DOHH2 (cell line): Measurements from ENCODE around the gene NMNAT2.

Experiments
- H3F3A ChIP-seq: fragments of 200-600 bp; sonication (generic), shearing (Covaris generic); 2 replicates; pipeline ENCODE4 v1.6.0; 2016; ENCODE audit warnings: antibody characterized with exemption, mild to moderate bottlenecking; ENCODE audit not compliant: control insufficient read depth, insufficient read depth
- H3K27ac ChIP-seq: fragments of 200-600 bp; sonication (generic); 2 replicates; pipeline ENCODE4 v1.5.1; 2014; ENCODE audit warnings: low read depth, mild to moderate bottlenecking, low read length, moderate library complexity
- H3K27me3 ChIP-seq: fragments of 200-600 bp; sonication (generic); 2 replicates; pipeline ENCODE4 v1.6.1; 2014; ENCODE audit warnings: mild to moderate bottlenecking, low read length, mixed read lengths; ENCODE audit not compliant: control insufficient read depth
- H3K36me3 ChIP-seq: fragments of 200-600 bp; sonication (generic); 2 replicates; pipeline ENCODE4 v1.6.1; 2014; ENCODE audit warnings: mild to moderate bottlenecking, low read length, moderate library complexity, mixed read lengths; ENCODE audit not compliant: control insufficient read depth
- H3K4me1 ChIP-seq: fragments of 200-600 bp; sonication (generic); 2 replicates; pipeline ENCODE4 v1.6.1; 2014; ENCODE audit warnings: mild to moderate bottlenecking, low read length, mixed read lengths; ENCODE audit not compliant: control insufficient read depth
- H3K4me2 ChIP-seq: fragments of 200-600 bp; sonication (generic); 2 replicates; pipeline ENCODE4 v1.6.0; 2014; ENCODE audit warnings: mild to moderate bottlenecking, low read length, moderate library complexity
- H3K4me3 ChIP-seq: fragments of 200-600 bp; sonication (generic); 2 replicates; pipeline ENCODE4 v1.5.1; 2014; ENCODE audit warnings: mild to moderate bottlenecking, low read length, mixed read lengths
- H3K79me2 ChIP-seq: fragments of 200-600 bp; sonication (generic); 2 replicates; pipeline ENCODE4 v1.6.1; 2014; ENCODE audit warnings: mild to moderate bottlenecking, low read length, mixed read lengths; ENCODE audit not compliant: control insufficient read depth
- H3K9me2 ChIP-seq: fragments of 200-600 bp; sonication (generic); replicated peaks from 2 replicates; pipeline ENCODE4 v1.6.1; 2014; ENCODE audit warnings: mild to moderate bottlenecking, low read length, mixed read lengths; ENCODE audit not compliant: control insufficient read depth
- H3K9me3 ChIP-seq: fragments of 200-600 bp; sonication (generic); 2 replicates; pipeline ENCODE4 v1.6.1; 2014; ENCODE audit warnings: antibody characterized with exemption, low read length, mixed read lengths; ENCODE audit not compliant: control insufficient read depth, insufficient read depth
- H4K20me1 ChIP-seq: fragments of 200-600 bp; sonication (generic); 2 replicates; pipeline ENCODE4 v1.6.0; 2014; ENCODE audit warnings: low read depth, mild to moderate bottlenecking, antibody characterized with exemption, low read length, moderate library complexity; ENCODE audit not compliant: control insufficient read depth, insufficient read depth
- EZH2phosphoT487 ChIP-seq: fragments of 200-600 bp; sonication (generic); IDR thresholded peaks from 2 replicates; pipeline ENCODE4 v1.6.1; 2017; ENCODE audit warnings: borderline replicate concordance, mild to moderate bottlenecking, antibody characterized with exemption, low read length, moderate library complexity, mixed read lengths
- TF ChIP-seq, protein P1 (sequence below): fragments of 200-600 bp; sonication (generic); IDR thresholded peaks from one replicate; pipeline ENCODE4 v1.5.1; 2014; ENCODE audit warnings: antibody characterized with exemption, mild to moderate bottlenecking, low read depth, low read length; ENCODE audit not compliant: poor library complexity, severe bottlenecking

The NMNAT2 gene

DNA sequence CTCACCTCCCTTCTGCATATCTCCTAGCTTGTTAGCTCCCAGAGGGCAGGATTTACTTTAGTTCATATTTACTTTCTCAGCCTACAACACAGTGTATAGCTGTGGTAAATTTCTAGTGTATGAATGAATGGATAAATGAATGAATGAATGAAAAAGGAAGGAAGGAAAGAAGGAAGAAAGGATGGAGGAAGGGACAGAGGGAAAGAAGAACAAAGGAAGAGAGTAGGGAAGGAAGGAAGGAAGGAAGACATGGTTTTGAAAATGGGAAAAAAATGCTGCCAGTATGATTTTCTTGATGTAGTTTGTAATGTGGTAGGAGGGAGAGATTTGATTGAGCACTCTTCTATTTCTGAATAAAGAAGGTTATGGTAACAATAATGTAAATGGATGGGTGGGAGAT lies 185.1 kb downstream of the NMNAT2 start:
- no peaks in the 10 kb centered on the region for H4K20me1 ChIP-seq
- no peaks in the 10 kb centered on the region for H3K9me2 ChIP-seq
- H3K36me3 ChIP-seq, result no peaks in the 10 kb centered on the region
- no peak overlapping the region for H3K4me3 ChIP-seq
- H3K4me2 ChIP-seq, result no peak overlapping the region
- H3K4me1 ChIP-seq, result no peaks in the 10 kb centered on the region
- no peaks in the 10 kb centered on the region for H3K79me2 ChIP-seq
- H3F3A ChIP-seq, result no peaks in the 10 kb centered on the region
- H3K27ac ChIP-seq, result no peak overlapping the region
- no peak for TF ChIP-seq EZH2phosphoT487
- TF ChIP-seq, protein P1, sequence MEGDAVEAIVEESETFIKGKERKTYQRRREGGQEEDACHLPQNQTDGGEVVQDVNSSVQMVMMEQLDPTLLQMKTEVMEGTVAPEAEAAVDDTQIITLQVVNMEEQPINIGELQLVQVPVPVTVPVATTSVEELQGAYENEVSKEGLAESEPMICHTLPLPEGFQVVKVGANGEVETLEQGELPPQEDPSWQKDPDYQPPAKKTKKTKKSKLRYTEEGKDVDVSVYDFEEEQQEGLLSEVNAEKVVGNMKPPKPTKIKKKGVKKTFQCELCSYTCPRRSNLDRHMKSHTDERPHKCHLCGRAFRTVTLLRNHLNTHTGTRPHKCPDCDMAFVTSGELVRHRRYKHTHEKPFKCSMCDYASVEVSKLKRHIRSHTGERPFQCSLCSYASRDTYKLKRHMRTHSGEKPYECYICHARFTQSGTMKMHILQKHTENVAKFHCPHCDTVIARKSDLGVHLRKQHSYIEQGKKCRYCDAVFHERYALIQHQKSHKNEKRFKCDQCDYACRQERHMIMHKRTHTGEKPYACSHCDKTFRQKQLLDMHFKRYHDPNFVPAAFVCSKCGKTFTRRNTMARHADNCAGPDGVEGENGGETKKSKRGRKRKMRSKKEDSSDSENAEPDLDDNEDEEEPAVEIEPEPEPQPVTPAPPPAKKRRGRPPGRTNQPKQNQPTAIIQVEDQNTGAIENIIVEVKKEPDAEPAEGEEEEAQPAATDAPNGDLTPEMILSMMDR, result no peak
- no peaks in the 10 kb centered on the region for H3K9me3 ChIP-seq
- H3K27me3 ChIP-seq, result no peaks in the 10 kb centered on the region

DNA sequence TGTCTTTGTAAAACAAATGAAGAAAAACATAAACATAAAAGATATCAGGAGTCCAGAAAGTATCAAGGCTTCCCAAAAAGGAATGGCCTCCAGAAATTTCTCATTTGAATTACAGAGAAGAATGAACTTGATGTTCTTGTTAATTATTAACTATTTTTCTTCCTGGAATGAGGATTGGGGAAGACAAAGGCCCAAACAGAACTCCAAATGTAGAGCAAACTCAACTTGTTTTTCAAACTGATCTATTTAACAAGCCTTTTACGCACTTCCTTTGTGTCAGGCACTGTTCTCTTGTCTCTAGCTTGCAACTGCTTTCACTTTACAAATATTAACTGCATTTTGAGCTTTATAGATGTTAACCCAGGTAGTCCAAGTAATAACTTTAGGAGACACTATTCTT lies 186.6 kb downstream of the NMNAT2 start:
- H3K4me2 ChIP-seq, result no peak overlapping the region

DNA sequence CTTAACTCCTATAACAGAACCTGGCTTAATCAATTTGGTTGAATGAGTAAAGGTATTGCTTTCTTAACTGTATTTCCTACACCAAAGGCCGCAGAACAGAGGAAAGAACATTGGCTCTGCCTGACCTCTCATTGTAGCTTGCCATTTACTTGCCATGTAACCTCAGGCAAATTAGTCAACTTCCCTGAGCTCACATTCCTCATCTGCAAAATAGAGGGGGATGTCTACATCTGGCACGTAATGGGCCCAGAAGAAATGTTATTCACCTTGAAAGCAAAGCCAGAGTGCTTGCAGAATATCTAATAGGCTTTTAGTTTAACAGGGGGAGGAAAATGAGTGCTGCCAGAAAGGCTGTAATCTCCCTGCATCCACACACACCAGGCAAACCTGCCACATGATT lies 187.8 kb downstream of the NMNAT2 start:
- no peaks in the 10 kb centered on the region for H3K36me3 ChIP-seq
- no peak overlapping the region for H3K27ac ChIP-seq
- no peaks in the 10 kb centered on the region for H3K79me2 ChIP-seq
- H3K9me2 ChIP-seq, result no peaks in the 10 kb centered on the region
- H3K4me1 ChIP-seq, result no peaks in the 10 kb centered on the region
- H3F3A ChIP-seq, result no peaks in the 10 kb centered on the region
- H3K9me3 ChIP-seq, result no peaks in the 10 kb centered on the region
- no peak overlapping the region for H3K4me2 ChIP-seq
- peaks cover 13% of the 10 kb centered on the region for H3K27me3 ChIP-seq
- no peaks in the 10 kb centered on the region for H4K20me1 ChIP-seq
- no peak overlapping the region for H3K4me3 ChIP-seq
- no peak for TF ChIP-seq EZH2phosphoT487
- TF ChIP-seq, protein P1, result no peak

More for the DNA sequence above, 186.6 kb downstream of the NMNAT2 start:
- H3K9me3 ChIP-seq, result no peaks in the 10 kb centered on the region
- no peaks in the 10 kb centered on the region for H4K20me1 ChIP-seq
- TF ChIP-seq, protein P1, result no peak
- TF ChIP-seq EZH2phosphoT487, result no peak
- peaks cover 5% of the 10 kb centered on the region for H3K27me3 ChIP-seq
- no peaks in the 10 kb centered on the region for H3K9me2 ChIP-seq
- no peak overlapping the region for H3K4me3 ChIP-seq
- no peaks in the 10 kb centered on the region for H3K79me2 ChIP-seq
- no peaks in the 10 kb centered on the region for H3F3A ChIP-seq
- no peak overlapping the region for H3K27ac ChIP-seq
- no peaks in the 10 kb centered on the region for H3K4me1 ChIP-seq
- H3K36me3 ChIP-seq, result no peaks in the 10 kb centered on the region
